Stimulated activated CD4-positive, alpha-beta T cell treated with anti-CD3 and anti-CD28 coated beads, Interleukin-4, amount 100 ng/mL, for 4 hours (primary cell): ENCODE data around the gene SLC36A4.
"Not testable (repeated sequence)": the region's sequence is repeated elsewhere in the genome, so short reads cannot be mapped to it uniquely, and the experiment has no call there.

Source experiments
- DNase-seq, 2 experiments: peaks; one replicate each; pipeline ENCODE4 v3.0.0-alpha.2; 2020

SLC36A4 gene

GRCh38 chr11:93117565-93117964 is 80.2 kb downstream of the SLC36A4 start:
- DNase-seq, result no peak

- DNase-seq, result no peak
Observed at GRCh38 chr11:93116641-93117441, 81.0 kb downstream of the SLC36A4 start.

GRCh38 chr11:93114304-93114703 is 83.5 kb downstream of the SLC36A4 start:
- DNase-seq, result no peak

GRCh38 chr11:93113824-93114223 is 84.0 kb downstream of the SLC36A4 start:
- no peak for DNase-seq

- not testable (repeated sequence) for DNase-seq
Observed at GRCh38 chr11:93111147-93111546, 86.6 kb downstream of the SLC36A4 start.

GRCh38 chr11:93100211-93100610 is 97.6 kb downstream of the SLC36A4 start:
- no peak for DNase-seq

- no peak for DNase-seq
Observed at GRCh38 chr11:93099806-93100205, 98.0 kb downstream of the SLC36A4 start.
